Metanephros (tissue), 1 donor: ENCODE results near the gene MS4A12. TPM values are rescaled to one million over a fixed set of nuclear protein-coding genes. Genes with fewer than 3 reads are reported as not detected.

Source experiments
- total RNA-seq: library from RNA; depleted of rRNA; stranded (reverse); fragments of >200 nt; gene quantifications from one replicate; pipeline ENCODE4 v1.2.3, GENCODE V29; 2014

MS4A12 gene
- total RNA-seq: not detected

GRCh38 chr11:60492488-60493009, at the start of gene MS4A12:
TSS of gene MS4A12 (plus strand) at chr11:60492778. CDS start at chr11:60497319, 4,541 bp downstream.

GRCh38 chr11:60455531-60456042, 37.0 kb upstream of the MS4A12 start, which contains the start of gene MS4A1:
TSS of gene MS4A1 (plus strand) at chr11:60455847. CDS start at chr11:60462375, 6,528 bp downstream.

GRCh38 chr11:60515144-60515855, 22.7 kb downstream of the MS4A12 start, which contains the start of gene MS4A13:
TSS of gene MS4A13 (plus strand) at chr11:60515392. CDS start at chr11:60518084, 2,692 bp downstream.

Other genes with a start within 250 kb of the MS4A12 start
- gene MS4A4E, start 249.6 kb upstream of the MS4A12 start, total RNA-seq: 1.3 TPM
- gene MS4A4A, start 212.1 kb upstream of the MS4A12 start, total RNA-seq: 7.9 TPM
- not detected for gene MS4A6E, start 165.5 kb upstream of the MS4A12 start, total RNA-seq
- 13.0 TPM for gene MS4A7, start 114.2 kb upstream of the MS4A12 start, total RNA-seq
- gene MS4A14, start 96.3 kb upstream of the MS4A12 start, total RNA-seq: not detected
- not detected for gene MS4A5, start 63.2 kb upstream of the MS4A12 start, total RNA-seq
- gene MS4A1, start 36.9 kb upstream of the MS4A12 start, total RNA-seq: 1.3 TPM
- not detected for gene MS4A13, start 22.6 kb downstream of the MS4A12 start, total RNA-seq
- gene MS4A8, start 206.8 kb downstream of the MS4A12 start, total RNA-seq: 0.29 TPM
- not detected for gene MS4A18, start 231.9 kb downstream of the MS4A12 start, total RNA-seq